HepG2 (cell line): ENCODE data around the gene DCP1B. TPM values are rescaled to one million over a fixed set of nuclear protein-coding genes. Genes with fewer than 3 reads are reported as not detected.
A peak's percentile ranks its signal among the peaks of the same experiment; 100 is the strongest.

Experiments
- CEBPB ChIP-seq: IDR thresholded peaks from 2 replicates; pipeline ENCODE4 v1.6.1; 2011; ENCODE audit warnings: low read depth, low read length, improper control_type of control experiment, borderline replicate concordance
- EEA1 ChIP-seq: sonication (generic); formaldehyde crosslinking; IDR thresholded peaks from 2 replicates; pipeline ENCODE4 v1.5.1; 2020; ENCODE audit warnings: mild to moderate bottlenecking, missing genetic modification reagents, borderline replicate concordance
- ERF ChIP-seq: IDR thresholded peaks from 2 replicates; pipeline ENCODE4 v1.6.1; 2018; ENCODE audit warnings: missing biosample characterization, missing genetic modification reagents
- HOXD1 ChIP-seq: sonication (generic); formaldehyde crosslinking; IDR thresholded peaks from 2 replicates; pipeline ENCODE4 v1.5.0; 2020; ENCODE audit warnings: missing genetic modification reagents
- RARA ChIP-seq: IDR thresholded peaks from 2 replicates; pipeline ENCODE4 v1.6.1; 2016; ENCODE audit warnings: missing genetic modification reagents, missing compliant biosample characterization
- RXRB ChIP-seq: IDR thresholded peaks from 2 replicates; pipeline ENCODE4 v1.6.1; 2016; ENCODE audit warnings: borderline replicate concordance, missing genetic modification reagents, missing compliant biosample characterization
- SOX5 ChIP-seq: IDR thresholded peaks from 2 replicates; pipeline ENCODE4 v1.6.1; 2016; ENCODE audit warnings: borderline replicate concordance
- TBP ChIP-seq: sonication (generic); formaldehyde crosslinking; IDR thresholded peaks from 2 replicates; pipeline ENCODE4 v1.5.0; 2020; ENCODE audit warnings: missing genetic modification reagents
- TBX2 ChIP-seq: sonication (generic); formaldehyde crosslinking; IDR thresholded peaks from 2 replicates; pipeline ENCODE4 v1.5.0; 2020; ENCODE audit warnings: missing genetic modification reagents, mild to moderate bottlenecking, borderline replicate concordance
- TOPORS ChIP-seq: sonication (generic); formaldehyde crosslinking; IDR thresholded peaks from 2 replicates; pipeline ENCODE4 v1.8.0; 2023; ENCODE audit warnings: mild to moderate bottlenecking, missing genetic modification reagents
- XRCC5 ChIP-seq: fragments of 200-400 bp; formaldehyde crosslinking; optimal IDR thresholded peaks from 2 replicates; pipeline ENCODE3; 2017; ENCODE audit warnings: mild to moderate bottlenecking, low read length
- ZFX ChIP-seq: sonication (generic); formaldehyde crosslinking; IDR thresholded peaks from 2 replicates; pipeline ENCODE4 v1.4.0; 2020; ENCODE audit warnings: mild to moderate bottlenecking, low read depth, missing genetic modification reagents, moderate library complexity
- ZNF354B ChIP-seq: sonication (generic); formaldehyde crosslinking; IDR thresholded peaks from 2 replicates; pipeline ENCODE4 v1.8.0; 2022; ENCODE audit warnings: mild to moderate bottlenecking, missing genetic modification reagents
- ZNF431 ChIP-seq: sonication (generic); formaldehyde crosslinking; IDR thresholded peaks from 2 replicates; pipeline ENCODE4 v1.9.0; 2022; ENCODE audit warnings: missing genetic modification reagents, low read depth, mild to moderate bottlenecking, borderline replicate concordance
- ZNF878 ChIP-seq: sonication (generic); formaldehyde crosslinking; IDR thresholded peaks from 2 replicates; pipeline ENCODE4 v1.8.1; 2023; ENCODE audit warnings: mild to moderate bottlenecking, missing genetic modification reagents, moderate library complexity
- polyA plus RNA-seq, 8 experiments: library from polyadenylated mRNA; depleted of rRNA in 3 of 8; stranded (reverse) in 7 of 8; unstranded in 1 of 8; fragments of >200 nt; fragmentation: Illumina TruSeq in 4 of 8; extraction: Trizol in 4 of 8; gene quantifications; 2 replicates each; pipeline versions ENCODE4 v1.2.1 to v1.2.3, GENCODE V29; 2011 to 2016; ENCODE audit warnings: low read depth in 4 of 8, missing spikeins in 1 of 8, mixed read lengths in 1 of 8; ENCODE audit not compliant: insufficient read depth in 1 of 8
- total RNA-seq, 5 experiments: library from RNA; depleted of rRNA; stranded (reverse); fragments of >200 nt; fragmentation: Illumina TruSeq; extraction: Trizol; gene quantifications; 2 replicates each; pipeline ENCODE4 v1.2.3, GENCODE V29; 2016; ENCODE audit warnings: low read depth in 1 of 5
- TF ChIP-seq, protein P1 (sequence below): IDR thresholded peaks from 2 replicates; pipeline ENCODE4 v1.4.0; 2020; ENCODE audit warnings: mild to moderate bottlenecking, missing genetic modification reagents
- TF ChIP-seq, protein P2 (sequence below), 2 experiments: fragments of 450-650 bp in 1 of 2; sonication (generic) in 1 of 2; formaldehyde crosslinking; IDR thresholded peaks; 2 replicates each; pipeline versions ENCODE4 v1.5.0 to v1.8.0; 2020 to 2022; ENCODE audit warnings: mild to moderate bottlenecking in 1 of 2, missing genetic modification reagents in 1 of 2
- TF ChIP-seq, protein P3 (sequence below): IDR thresholded peaks from 2 replicates; pipeline ENCODE4 v1.6.1; 2012; ENCODE audit warnings: low read depth, low read length, improper control_type of control experiment
- TF ChIP-seq, protein P4 (sequence below): IDR thresholded peaks from 2 replicates; pipeline ENCODE4 v1.6.1; 2018; ENCODE audit warnings: missing genetic modification reagents, mild to moderate bottlenecking, missing compliant biosample characterization

DCP1B gene
- total and polyA plus RNA-seq, 2 of the 13 experiments (the other 11 are each of a cell fraction or from before 2014, with no cell fraction given): 11.4 to 27.2 TPM

DNA sequence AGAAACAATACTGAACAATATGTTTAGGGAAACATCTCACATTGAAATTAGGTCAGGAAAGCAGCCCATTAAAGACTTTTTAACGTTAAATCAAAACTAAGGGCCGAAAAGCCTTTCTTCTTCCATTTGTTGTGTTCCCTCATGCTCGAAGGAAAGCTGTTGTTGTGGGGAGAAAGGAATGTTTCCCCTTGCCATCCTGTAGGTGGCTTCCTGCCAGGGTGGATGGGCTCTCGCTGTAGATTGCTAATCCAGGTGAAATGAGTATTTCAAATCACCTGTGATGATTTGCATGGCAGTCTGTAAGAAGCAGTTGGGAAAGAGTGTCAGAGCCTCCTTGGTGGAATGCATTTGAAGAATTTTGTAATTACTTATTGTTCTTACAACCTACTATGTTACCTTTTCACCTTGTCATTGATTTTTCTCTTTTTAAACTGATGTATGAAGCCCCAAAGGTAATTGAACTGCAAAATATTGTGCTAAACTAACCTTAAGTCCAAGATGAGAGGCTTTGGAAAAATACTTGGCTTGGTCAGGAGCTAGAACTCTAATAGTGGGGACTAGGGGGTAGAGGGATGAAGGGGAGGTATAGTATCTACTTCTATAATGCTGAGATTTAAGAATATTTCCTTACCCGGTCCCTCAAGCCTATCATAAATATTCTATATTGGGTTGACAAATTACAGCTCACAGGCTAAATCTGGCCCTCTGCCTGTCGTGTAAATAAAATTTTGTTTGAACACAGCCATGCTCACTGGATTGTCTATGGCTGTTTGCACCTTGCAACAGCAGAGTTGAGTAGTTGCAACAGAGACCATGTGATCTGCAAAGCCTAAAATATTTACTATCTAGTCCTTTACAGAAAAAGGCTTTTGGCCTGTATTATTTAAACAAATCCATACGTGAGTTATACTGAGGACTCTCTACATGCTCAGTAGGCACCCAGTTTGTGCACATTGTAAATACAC, 7.7 kb upstream of the DCP1B start (continued):
- TF ChIP-seq, protein P1, sequence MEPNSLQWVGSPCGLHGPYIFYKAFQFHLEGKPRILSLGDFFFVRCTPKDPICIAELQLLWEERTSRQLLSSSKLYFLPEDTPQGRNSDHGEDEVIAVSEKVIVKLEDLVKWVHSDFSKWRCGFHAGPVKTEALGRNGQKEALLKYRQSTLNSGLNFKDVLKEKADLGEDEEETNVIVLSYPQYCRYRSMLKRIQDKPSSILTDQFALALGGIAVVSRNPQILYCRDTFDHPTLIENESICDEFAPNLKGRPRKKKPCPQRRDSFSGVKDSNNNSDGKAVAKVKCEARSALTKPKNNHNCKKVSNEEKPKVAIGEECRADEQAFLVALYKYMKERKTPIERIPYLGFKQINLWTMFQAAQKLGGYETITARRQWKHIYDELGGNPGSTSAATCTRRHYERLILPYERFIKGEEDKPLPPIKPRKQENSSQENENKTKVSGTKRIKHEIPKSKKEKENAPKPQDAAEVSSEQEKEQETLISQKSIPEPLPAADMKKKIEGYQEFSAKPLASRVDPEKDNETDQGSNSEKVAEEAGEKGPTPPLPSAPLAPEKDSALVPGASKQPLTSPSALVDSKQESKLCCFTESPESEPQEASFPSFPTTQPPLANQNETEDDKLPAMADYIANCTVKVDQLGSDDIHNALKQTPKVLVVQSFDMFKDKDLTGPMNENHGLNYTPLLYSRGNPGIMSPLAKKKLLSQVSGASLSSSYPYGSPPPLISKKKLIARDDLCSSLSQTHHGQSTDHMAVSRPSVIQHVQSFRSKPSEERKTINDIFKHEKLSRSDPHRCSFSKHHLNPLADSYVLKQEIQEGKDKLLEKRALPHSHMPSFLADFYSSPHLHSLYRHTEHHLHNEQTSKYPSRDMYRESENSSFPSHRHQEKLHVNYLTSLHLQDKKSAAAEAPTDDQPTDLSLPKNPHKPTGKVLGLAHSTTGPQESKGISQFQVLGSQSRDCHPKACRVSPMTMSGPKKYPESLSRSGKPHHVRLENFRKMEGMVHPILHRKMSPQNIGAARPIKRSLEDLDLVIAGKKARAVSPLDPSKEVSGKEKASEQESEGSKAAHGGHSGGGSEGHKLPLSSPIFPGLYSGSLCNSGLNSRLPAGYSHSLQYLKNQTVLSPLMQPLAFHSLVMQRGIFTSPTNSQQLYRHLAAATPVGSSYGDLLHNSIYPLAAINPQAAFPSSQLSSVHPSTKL (CRISPR knock-in tag): peak; percentile 84
- TF ChIP-seq CEBPB: peak; percentile 91
- TF ChIP-seq ZNF878 (CRISPR knock-in tag): no peak
- TF ChIP-seq, protein P2, sequence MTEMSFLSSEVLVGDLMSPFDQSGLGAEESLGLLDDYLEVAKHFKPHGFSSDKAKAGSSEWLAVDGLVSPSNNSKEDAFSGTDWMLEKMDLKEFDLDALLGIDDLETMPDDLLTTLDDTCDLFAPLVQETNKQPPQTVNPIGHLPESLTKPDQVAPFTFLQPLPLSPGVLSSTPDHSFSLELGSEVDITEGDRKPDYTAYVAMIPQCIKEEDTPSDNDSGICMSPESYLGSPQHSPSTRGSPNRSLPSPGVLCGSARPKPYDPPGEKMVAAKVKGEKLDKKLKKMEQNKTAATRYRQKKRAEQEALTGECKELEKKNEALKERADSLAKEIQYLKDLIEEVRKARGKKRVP (CRISPR knock-in tag; IDR thresholded peaks at IDR 0.05): peak in 1 of 2 experiments; percentile 74; a peak in 2 of 4 replicates
- peak; percentile 39; the same call in 1 of the 2 replicates for TF ChIP-seq SOX5
- TF ChIP-seq, protein P3, sequence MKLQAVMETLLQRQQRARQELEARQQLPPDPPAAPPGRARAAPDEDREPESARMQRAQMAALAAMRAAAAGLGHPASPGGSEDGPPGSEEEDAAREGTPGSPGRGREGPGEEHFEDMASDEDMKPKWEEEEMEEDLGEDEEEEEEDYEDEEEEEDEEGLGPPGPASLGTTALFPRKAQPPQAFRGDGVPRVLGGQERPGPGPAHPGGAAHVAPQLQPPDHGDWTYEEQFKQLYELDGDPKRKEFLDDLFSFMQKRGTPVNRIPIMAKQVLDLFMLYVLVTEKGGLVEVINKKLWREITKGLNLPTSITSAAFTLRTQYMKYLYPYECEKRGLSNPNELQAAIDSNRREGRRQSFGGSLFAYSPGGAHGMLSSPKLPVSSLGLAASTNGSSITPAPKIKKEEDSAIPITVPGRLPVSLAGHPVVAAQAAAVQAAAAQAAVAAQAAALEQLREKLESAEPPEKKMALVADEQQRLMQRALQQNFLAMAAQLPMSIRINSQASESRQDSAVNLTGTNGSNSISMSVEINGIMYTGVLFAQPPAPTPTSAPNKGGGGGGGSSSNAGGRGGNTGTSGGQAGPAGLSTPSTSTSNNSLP: peak; percentile 64; the same call in 1 of the 2 replicates
- no peak for TF ChIP-seq HOXD1
- TF ChIP-seq, protein P4, sequence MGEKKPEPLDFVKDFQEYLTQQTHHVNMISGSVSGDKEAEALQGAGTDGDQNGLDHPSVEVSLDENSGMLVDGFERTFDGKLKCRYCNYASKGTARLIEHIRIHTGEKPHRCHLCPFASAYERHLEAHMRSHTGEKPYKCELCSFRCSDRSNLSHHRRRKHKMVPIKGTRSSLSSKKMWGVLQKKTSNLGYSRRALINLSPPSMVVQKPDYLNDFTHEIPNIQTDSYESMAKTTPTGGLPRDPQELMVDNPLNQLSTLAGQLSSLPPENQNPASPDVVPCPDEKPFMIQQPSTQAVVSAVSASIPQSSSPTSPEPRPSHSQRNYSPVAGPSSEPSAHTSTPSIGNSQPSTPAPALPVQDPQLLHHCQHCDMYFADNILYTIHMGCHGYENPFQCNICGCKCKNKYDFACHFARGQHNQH (CRISPR knock-in tag): peak; percentile 61; the same call in 1 of the 2 replicates
- 0 out of 2 replicates have a peak, but pooled peaks have one; percentile 35 for TF ChIP-seq RXRB (CRISPR knock-in tag)
- no peak for TF ChIP-seq ZNF354B
- TF ChIP-seq TOPORS: no peak
- no peak; the same call in 1 of the 2 replicates for TF ChIP-seq ZFX
- 0 out of 2 replicates have a peak, but pooled peaks have one; percentile 16 for TF ChIP-seq ERF (CRISPR knock-in tag)
- no peak for TF ChIP-seq TBP
- 0 out of 2 replicates have a peak, but pooled peaks have one; percentile 51 for TF ChIP-seq ZNF431 (CRISPR knock-in tag)
- peak; percentile 31 for TF ChIP-seq RARA (CRISPR knock-in tag)
- TF ChIP-seq EEA1 (CRISPR knock-in tag): no peak
- TF ChIP-seq TBX2: peak; percentile 53; the same call in 1 of the 2 replicates
- no peak for TF ChIP-seq XRCC5
